ENCODE data around the gene RRBP1. TPM values are rescaled to one million over a fixed set of nuclear protein-coding genes. Genes with fewer than 3 reads are reported as not detected.

The RRBP1 gene
- total and polyA plus RNA-seq, 2 donors (not counting 3 experiments of a cell fraction or from before 2014, with no cell fraction given), result 50.3 to 236 TPM

GRCh38 chr20:17651760-17652388 is 30.2 kb downstream of the RRBP1 start:
- no peaks in the 10 kb centered on the region for H3K27me3 ChIP-seq (ENCODE audit: control insufficient read depth in 2 of 2, insufficient read depth in 2 of 2, low read length in 2 of 2)
- H3K9me3 ChIP-seq (replicated peaks; ENCODE audit: control insufficient read depth, insufficient read depth, low read length), result no peaks in the 10 kb centered on the region
- FAIRE-seq, result no peak
- ChIA-PET POLR2A (no interaction called here), CTCF (interaction anchor here (0.9 kb wide), 1 partner anchor 13 kb away, joined by 4 read pairs; no protein-coding TSS in a partner anchor)
- H3K4me2 ChIP-seq (ENCODE audit: insufficient read depth, low read length), result no peak overlapping the region
- no TSS peak for BruUV-seq (replicated peaks)
- intact Hi-C loops (cut with micrococcal nuclease) (no loop called here), dilution Hi-C loops (cut with MboI; ENCODE audit: extremely low pct_ligation_motif_present, low sequenced_read_pairs) (no loop called here)
- H3K4me3 ChIP-seq (replicated peaks in 1 of 3; ENCODE audit: insufficient read depth in 1 of 3, low read depth in 1 of 3, low read length in 3 of 3), result no peak overlapping the region
- no peaks in the 10 kb centered on the region for H3K9me1 ChIP-seq (replicated peaks; ENCODE audit: control insufficient read depth, extremely low read depth, insufficient read depth, low read length)
- TF ChIP-seq EZH2 (IDR thresholded peaks at IDR 0.05; ENCODE audit: borderline replicate concordance, low read depth, low read length, severe bottlenecking) (no peak), JUN (IDR thresholded peaks at IDR 0.05; ENCODE audit: borderline replicate concordance, insufficient read depth, insufficient read length, low read depth) (no peak)
- peaks cover 12 to 14% of the 10 kb centered on the region in 2 experiments for H3K36me3 ChIP-seq (ENCODE audit: control insufficient read depth in 2 of 2, extremely low read depth in 1 of 2, insufficient read depth in 2 of 2, low read length in 2 of 2)
- peaks cover 58% of the 10 kb centered on the region for H3K79me2 ChIP-seq (ENCODE audit: control insufficient read depth, insufficient read depth, low read length)
- peaks cover 13% of the 10 kb centered on the region for H3K4me1 ChIP-seq (ENCODE audit: control insufficient read depth, extremely low read depth, insufficient read depth, low read length)
- no peak overlapping the region for H3K9ac ChIP-seq (replicated peaks; ENCODE audit: extremely low read depth, insufficient read depth, low read length)
- H3K27ac ChIP-seq (ENCODE audit: insufficient read depth, low read depth, low read length), result no peak overlapping the region
- no peak for DNase-seq (ENCODE audit: low read depth, low spot score)
- no peaks in the 10 kb centered on the region for H4K20me1 ChIP-seq (replicated peaks; ENCODE audit: control insufficient read depth, extremely low read depth, insufficient read depth, low read length)
- no peak overlapping the region for H2AFZ ChIP-seq (ENCODE audit: low read depth, low read length)

GRCh38 chr20:17651129-17651759 is 30.8 kb downstream of the RRBP1 start:
- Histone ChIP-seq H3K4me2 (ENCODE audit: insufficient read depth, low read length) (no peak overlapping the region), H3K9ac (replicated peaks; ENCODE audit: extremely low read depth, insufficient read depth, low read length) (no peak overlapping the region), H3K4me1 (ENCODE audit: control insufficient read depth, extremely low read depth, insufficient read depth, low read length) (peaks cover 13% of the 10 kb centered on the region), H3K36me3 (ENCODE audit: control insufficient read depth in 2 of 2, extremely low read depth in 1 of 2, insufficient read depth in 2 of 2, low read length in 2 of 2) (peaks cover 12 to 14% of the 10 kb centered on the region in 2 experiments), H3K9me1 (replicated peaks; ENCODE audit: control insufficient read depth, extremely low read depth, insufficient read depth, low read length) (no peaks in the 10 kb centered on the region), H4K20me1 (replicated peaks; ENCODE audit: control insufficient read depth, extremely low read depth, insufficient read depth, low read length) (no peaks in the 10 kb centered on the region), H3K79me2 (ENCODE audit: control insufficient read depth, insufficient read depth, low read length) (peaks cover 64% of the 10 kb centered on the region), H3K27ac (ENCODE audit: insufficient read depth, low read depth, low read length) (no peak overlapping the region), H3K27me3 (ENCODE audit: control insufficient read depth in 2 of 2, insufficient read depth in 2 of 2, low read length in 2 of 2) (no peaks in the 10 kb centered on the region), H3K9me3 (replicated peaks; ENCODE audit: control insufficient read depth, insufficient read depth, low read length) (no peaks in the 10 kb centered on the region), H3K4me3 (replicated peaks in 1 of 3; ENCODE audit: insufficient read depth in 1 of 3, low read depth in 1 of 3, low read length in 3 of 3) (no peak overlapping the region), H2AFZ (ENCODE audit: low read depth, low read length) (no peak overlapping the region)
- dilution Hi-C loops (cut with MboI; ENCODE audit: extremely low pct_ligation_motif_present, low sequenced_read_pairs), result no loop called here
- TF ChIP-seq POLR2A (IDR thresholded peaks at IDR 0.05; ENCODE audit: low read depth, low read length), result no peak
- no peak for TF ChIP-seq POLR2AphosphoS5 (IDR thresholded peaks at IDR 0.05; ENCODE audit: insufficient read depth, low read depth, low read length)
- no peak for TF ChIP-seq EZH2 (IDR thresholded peaks at IDR 0.05; ENCODE audit: borderline replicate concordance, low read depth, low read length, severe bottlenecking)
- no peak for TF ChIP-seq CTCF (IDR thresholded peaks at IDR 0.05; ENCODE audit: extremely low read depth in 1 of 2, insufficient read depth in 1 of 2, low read depth in 1 of 2, low read length in 2 of 2)
- no peak for TF ChIP-seq GATA2 (IDR thresholded peaks at IDR 0.05; ENCODE audit: insufficient read depth, insufficient read length, low read depth, low read length)
- TF ChIP-seq MYC (IDR thresholded peaks at IDR 0.05; ENCODE audit: low read depth, low read length), result no peak
- TF ChIP-seq, protein P1, sequence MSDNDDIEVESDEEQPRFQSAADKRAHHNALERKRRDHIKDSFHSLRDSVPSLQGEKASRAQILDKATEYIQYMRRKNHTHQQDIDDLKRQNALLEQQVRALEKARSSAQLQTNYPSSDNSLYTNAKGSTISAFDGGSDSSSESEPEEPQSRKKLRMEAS (IDR thresholded peaks at IDR 0.05; ENCODE audit: insufficient read depth, insufficient read length), result no peak
- TF ChIP-seq FOS (IDR thresholded peaks at IDR 0.05; ENCODE audit: borderline replicate concordance, insufficient read depth, low read length), result no peak
- TF ChIP-seq JUN (IDR thresholded peaks at IDR 0.05; ENCODE audit: borderline replicate concordance, insufficient read depth, insufficient read length, low read depth), result no peak
- ChIA-PET POLR2A (interaction anchor here (0.6 kb wide), 1 partner anchor 185 kb away, joined by 6 read pairs; no protein-coding TSS in a partner anchor), CTCF (interaction anchor here (1.0 to 3.9 kb wide), 8 partner anchors 16 to 288 kb away, joined by 3 to 19 read pairs (median 3); no protein-coding TSS in a partner anchor)
- DNase-seq (ENCODE audit: low read depth, low spot score) (no peak), FAIRE-seq (no peak)
- BruUV-seq (replicated peaks), result no TSS peak
- intact Hi-C loops (cut with micrococcal nuclease), result no loop called here
